GM18907 (cell line): ENCODE data around the gene TMEM43.
A peak's percentile ranks its signal among the peaks of the same experiment; 100 is the strongest.
"Not testable (repeated sequence)": the region's sequence is repeated elsewhere in the genome, so short reads cannot be mapped to it uniquely, and the experiment has no call there.

Source experiments
- ATAC-seq: cut with Tn5 transposase; IDR thresholded peaks from one replicate; pipeline ENCODE4 v1.9.1; 2021; ENCODE audit warnings: mild to moderate bottlenecking, moderate library complexity; ENCODE audit not compliant: unreplicated experiment

TMEM43 gene, protein sequence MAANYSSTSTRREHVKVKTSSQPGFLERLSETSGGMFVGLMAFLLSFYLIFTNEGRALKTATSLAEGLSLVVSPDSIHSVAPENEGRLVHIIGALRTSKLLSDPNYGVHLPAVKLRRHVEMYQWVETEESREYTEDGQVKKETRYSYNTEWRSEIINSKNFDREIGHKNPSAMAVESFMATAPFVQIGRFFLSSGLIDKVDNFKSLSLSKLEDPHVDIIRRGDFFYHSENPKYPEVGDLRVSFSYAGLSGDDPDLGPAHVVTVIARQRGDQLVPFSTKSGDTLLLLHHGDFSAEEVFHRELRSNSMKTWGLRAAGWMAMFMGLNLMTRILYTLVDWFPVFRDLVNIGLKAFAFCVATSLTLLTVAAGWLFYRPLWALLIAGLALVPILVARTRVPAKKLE

DNA sequence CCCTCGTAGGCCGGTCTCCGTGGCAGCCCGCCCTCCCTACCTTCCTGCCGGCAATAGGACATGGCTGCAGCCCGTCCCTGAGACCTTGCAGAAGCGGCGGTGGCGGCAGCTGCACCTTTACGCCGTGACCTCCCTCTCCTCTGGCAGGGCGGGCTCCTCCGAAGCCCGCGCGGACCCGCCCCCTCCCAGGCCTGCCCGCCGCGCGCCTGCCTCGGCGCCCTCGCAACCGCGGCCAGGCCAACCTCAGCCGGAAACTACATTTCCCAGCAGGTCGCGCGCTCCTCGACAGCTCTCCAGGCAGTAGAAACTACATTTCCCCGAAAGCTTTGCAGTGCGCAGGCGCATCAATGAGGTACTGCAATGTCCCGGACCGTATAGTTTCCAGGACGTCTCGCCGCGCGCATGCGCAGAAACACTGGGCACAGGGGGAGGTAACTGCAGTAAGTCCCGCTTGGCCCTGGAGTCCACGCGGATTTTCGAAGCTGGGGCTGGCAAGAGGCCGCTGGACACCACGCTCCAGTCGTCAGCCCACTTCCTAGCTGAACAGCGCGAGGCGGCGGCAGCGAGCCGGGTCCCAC, at the start of gene TMEM43, which contains the start of gene CHCHD4:
TSS of gene TMEM43 (plus strand) at position 438 of the 578 bp plus-strand sequence. CDS start 142 bp downstream, outside the sequence.
TSS of gene CHCHD4 (minus strand) at position 256 of the 578 bp plus-strand sequence. CDS start at position 62, 194 bp downstream.
- peak; percentile 92 for ATAC-seq

DNA sequence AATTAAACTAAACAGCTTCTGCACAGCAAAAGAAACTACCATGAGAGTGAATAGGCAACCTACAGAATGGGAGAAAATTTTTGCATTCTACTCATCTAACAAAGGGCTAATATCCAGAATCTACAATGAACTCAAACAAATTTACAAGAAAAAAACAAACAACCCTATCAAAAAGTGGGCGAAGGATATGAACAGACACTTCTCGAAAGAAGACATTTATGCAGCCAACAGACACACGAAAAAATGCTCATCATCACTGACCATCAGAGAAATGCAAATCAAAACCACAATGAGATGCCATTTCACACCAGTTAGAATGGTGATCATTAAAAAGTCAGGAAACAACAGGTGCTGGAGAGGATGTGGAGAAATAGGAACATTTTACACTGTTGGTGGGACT, 49.6 kb upstream of the TMEM43 start:
- not testable (repeated sequence) for ATAC-seq

DNA sequence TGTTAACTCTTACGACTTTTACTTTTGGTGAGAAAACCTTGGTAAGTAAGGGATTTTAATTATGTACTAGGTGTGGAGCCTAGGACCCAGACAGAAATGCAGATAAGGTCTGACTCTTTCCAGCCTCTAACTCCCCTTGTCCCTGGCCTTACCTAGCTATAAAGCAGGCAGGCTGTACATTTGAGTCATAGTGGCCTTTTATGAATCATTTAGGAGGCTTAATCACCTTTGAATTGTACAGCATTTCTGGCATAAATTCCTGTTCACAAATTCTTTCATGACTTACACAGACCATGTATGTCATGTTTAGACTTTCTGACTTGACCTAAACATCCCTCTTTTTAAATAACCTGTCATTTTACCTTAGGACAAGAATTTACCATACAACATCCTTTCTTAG, 47.5 kb upstream of the TMEM43 start:
- no peak for ATAC-seq

DNA sequence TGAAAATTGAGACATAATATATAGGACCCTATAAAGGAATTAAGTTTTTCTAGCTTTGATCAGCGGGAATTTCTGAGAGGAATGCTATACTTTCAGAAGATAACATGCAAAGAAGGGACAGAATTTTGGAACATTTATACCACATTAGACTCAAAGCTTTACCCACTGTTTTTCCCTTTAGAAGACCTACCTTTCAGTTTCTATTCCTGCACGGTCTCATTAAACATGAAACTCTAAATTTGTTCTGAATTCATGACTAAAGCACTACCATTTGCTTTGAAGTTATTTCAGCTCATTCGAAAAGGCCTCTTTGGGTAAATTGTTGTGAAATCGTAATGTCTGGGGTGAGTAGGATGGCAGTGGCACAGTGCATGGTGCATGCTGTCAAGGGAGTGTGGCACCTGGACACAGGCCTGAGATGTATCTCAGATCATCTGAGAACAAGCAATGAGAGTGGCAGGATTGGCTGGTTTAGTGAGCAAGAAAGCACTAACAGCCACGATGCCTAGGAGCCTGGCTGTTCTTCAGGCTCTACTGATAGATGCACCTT, 42.7 kb upstream of the TMEM43 start:
- ATAC-seq, result no peak

DNA sequence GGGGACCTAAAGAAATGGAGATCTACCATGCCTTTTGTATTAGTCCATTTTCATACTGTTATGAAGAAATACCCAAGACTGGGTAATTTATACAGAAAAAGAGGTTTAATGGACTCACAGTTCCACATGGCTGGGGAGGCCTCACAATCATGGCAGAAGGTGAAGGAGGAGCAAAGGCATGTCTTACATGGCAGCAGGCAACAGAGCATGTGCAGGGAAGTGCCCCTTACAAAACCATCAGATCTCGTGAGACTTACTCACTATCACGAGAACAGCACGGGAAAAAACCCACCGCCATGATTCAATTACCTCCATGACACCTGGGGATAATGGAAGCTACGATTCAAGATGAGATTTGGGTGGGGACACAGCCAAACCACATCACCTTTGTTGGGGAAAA, 37.4 kb upstream of the TMEM43 start:
- not testable (repeated sequence) for ATAC-seq

DNA sequence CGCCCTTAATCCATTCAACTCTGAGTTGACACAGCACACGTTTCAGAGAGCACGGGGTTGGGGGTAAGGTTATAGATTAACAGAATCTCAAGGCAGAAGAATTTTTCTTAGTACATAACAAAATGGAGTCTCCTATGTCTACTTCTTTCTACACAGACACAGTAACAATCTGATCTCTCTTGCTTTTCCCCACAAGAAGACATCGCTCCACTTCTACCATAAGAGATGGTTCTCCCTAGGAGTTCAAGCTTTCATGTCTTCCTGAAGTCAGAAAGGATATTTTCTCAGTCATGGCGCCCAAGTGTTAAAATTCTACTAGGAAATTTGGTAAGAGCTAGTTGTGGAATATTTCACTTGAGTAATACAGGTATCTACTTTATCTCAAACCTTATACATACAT, 32.9 kb upstream of the TMEM43 start:
- not testable (repeated sequence) for ATAC-seq

DNA sequence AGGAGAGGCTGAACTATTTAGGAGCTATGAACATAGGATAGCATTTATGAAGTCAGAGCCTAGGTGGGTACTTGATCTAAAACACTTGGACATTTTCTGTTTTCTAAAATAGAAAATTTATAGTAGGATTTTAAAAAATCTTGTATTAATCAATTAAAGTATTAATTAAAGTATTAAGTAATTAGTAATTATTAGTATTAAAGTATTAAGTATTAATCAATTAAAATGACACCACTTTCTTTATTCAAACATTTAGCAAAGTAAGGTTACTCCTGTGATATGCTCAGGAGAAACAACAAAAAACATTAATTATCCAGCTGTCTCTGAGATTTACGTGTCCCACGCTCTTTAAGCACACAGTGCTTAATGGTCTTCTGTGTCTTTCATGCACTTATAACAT, 32.4 kb upstream of the TMEM43 start:
- ATAC-seq, result no peak

DNA sequence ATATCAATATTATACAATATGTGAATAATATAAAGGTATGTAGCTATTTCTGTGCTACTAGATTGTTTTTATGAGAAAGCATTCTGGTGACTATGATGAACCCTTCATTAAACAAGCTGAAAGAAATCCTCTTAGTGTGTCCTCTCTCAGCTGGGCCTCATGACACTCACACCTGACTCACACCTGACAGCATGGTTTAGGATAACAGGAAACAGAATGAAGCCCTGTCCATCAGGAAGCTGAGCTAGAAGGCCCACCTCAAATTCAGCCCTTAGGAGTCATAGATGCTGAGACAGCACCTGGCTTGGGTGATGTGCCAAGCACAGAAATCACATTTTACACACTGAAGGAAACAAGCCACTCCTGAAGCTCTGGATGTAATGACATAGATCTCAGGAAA, 31.0 kb upstream of the TMEM43 start:
- no peak for ATAC-seq

DNA sequence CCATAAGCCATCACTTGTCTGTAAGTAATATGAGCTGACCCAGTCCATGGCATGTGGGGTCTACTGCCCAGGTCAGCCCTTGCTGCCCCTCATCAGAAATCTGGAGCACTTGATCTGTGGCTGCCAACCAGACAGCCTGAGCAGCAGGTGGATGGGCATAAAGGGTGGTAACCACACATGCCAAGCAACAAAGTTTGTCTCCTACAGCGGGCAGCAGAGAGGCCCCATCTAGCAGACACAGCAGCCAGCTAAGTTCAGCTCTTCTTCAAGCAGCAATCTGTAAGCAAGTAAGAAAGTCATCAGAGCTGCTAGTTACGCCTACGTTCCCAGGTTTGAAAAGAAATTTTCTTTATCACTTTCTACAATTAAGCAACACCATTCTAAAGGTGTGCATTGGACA, 28.1 kb upstream of the TMEM43 start:
- ATAC-seq, result no peak

DNA sequence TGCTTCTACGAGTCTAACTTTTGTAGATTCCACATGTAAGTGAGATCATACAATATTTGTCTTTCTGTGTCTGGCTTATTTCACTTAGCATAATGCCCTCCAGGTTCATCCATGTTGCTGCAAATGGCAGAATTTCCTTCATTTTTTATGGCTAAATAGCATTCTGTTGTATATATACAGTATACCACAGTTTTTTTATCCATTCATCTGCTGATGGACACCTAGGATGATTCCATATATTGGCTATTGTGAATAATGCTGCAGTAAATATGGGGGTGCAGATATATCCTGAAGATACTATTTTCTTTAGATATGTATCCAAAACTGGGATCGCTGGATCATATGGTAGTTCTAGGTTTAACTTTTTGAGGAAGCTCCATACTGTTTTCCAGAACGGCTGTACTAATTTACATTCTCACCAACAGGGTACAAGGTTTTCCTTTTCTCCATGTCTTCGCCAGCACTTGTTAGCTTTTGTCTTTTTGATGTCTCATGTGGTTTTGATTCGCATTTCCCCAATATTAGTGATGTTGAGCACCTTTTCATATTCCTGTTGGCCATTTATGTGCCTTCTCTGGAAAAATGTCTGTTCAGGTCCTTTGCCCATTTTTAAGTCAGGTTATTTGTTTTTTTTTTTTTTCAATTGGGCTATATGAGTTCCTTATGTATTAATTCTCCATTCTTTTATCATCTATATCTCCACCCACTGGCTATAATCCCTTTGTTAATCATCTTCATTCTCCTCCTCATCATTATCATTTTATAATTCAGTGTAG, 27.0 kb upstream of the TMEM43 start:
- ATAC-seq, result no peak

DNA sequence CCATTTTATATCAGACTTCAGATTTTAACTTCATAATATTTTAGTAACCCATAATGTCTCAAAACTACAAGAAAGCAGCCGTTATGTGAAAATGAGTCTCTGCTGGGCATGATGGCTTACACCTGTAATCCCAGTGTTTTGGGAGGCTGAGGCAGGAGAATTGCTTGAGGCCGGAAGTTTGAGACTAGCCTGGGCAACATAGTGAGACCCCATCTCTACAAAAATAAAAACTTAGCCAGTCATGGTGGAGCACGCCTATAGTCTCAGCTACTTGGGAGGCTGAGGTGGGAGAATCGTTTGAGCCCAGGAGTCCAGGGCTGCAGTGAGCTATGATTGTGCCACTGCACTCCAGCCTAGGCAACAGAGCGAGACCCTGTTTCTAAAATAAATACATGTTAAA, 15.0 kb upstream of the TMEM43 start:
- ATAC-seq, result not testable (repeated sequence)

DNA sequence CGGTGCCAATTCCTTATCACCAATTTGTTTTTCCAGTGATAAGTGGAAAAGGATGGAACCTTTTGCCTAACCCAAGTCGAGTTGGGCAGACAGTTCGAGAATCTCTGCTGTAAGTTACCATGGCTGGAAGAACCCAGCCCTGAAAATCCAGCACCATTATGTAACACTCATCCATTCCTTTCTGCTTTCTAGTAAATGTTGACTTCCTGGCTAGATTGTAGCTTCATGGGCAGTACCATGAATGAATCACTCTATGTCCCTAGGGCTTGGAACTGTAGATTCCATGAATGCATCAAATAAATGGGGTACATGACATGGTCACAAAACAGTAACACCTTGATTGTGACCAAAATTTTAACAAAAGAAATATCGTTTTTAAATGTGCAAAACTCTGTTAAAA, 14.2 kb upstream of the TMEM43 start:
- ATAC-seq, result no peak

DNA sequence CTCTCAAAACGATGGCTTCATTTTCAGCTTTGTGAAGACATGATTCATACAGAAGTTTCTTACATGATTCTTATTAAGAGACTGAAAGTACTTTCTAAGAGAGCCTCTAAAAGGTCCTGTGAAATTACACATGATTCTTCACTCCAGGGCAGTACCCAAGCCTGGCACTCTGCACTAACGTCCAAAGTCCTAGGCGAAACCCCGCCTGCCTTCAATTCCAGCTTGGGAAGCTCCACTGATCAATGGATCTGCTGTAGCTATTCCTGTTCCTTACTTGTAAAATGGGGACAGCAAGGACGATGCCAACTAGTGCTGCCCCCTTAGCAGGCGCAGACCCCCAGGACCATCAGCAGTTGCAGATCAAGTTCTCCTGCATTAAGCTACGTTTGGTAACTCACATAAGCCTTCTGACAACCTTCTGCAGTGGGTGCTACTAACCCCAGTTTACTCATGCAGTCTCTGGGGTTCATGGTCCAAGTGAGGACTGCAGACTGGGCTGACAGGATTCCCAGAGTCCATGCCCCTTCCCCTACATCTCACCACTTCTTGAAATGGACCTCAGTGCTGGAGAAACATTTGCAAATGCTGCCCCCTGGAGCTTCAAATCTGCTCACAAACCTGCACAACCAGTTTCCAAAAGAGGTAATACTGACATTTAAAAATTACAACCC, 10.8 kb upstream of the TMEM43 start:
- ATAC-seq, result no peak

DNA sequence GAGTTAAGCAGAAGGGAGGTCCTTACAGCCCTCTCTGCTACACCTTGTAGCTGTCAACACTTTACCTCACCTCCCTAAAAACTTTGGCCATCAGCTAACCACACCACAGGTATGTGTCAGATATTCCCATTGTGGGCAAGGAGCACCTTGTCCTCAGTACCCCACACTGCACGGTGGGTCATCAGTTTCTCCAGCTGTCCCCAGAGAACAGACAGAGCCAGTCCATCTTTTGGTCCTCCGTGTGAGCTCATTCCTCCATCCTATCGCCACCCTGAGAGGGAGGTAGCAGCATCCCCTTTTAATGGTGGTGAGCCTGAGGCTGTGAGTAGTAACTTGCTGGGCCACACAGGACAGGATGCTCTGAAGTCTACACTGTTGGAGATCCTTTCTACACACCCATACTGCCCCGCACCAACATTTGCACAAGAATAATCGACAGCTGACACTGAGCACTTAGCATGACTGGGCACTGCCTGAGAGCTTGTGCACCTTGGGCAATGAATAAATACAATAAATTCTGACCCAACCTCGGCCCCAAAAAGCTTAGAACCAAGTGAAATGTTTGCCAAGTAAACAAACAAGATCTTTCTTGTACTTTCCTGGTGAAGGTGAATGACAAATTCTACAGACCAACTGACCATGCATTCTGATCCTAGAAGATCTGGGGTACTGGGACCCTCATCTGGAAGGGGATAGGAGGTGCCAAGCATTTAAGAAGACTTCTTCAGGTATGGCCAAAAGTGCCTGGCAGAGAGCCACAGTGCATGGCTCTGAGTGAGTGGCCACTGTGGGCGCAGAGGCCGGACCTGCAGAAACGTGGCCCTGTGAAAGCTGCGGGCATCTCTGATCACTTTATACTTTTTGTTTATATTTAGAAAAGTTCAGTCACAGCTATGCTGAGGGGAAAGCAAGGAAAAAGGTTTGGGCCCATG, 7.1 kb upstream of the TMEM43 start:
- ATAC-seq, result no peak

DNA sequence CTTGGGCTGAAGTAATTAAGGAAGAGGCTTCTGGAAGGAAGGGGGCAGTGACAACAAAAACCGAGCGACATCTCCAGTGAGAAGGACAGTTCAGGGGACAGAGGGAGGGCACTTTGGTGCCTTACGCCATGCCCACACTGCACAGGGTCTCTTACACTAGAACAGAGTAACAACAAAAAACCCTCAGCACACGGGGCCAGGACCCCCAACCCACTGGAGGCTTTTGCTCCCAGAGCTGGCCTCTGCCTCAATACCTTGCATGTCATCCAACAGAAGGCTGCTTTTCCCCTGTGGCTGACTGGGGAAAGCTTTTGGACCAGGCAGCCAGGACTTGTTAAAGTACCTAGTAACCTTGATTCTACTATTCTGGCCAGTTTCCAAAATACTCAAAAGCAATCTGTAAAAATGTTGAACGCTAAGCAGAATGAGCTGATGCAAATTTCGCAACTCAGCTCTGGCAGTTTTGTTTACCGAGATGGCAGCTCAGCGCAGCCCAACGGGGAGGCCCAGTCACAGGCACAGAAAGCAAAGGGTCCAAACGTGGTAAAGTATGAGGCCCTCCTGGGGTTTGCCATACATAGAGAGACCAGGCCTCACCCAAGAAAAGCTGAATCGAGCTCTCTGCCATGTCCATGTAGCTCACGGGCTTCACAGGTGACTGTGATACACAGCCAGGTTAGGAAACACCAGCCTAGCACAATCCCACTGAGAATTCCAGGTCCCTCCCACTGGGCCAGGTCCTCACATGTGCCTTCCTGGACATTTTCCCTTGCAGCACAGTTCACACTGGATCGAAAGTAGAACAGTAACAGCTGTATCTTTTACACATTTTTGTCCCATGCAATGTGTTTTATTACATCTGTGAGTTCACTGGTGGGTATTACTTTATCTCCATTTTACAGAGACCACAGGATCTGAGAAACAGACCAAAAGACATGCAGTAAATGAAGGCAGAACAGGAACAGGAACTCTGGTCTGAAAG, 6.2 kb upstream of the TMEM43 start:
- no peak for ATAC-seq

DNA sequence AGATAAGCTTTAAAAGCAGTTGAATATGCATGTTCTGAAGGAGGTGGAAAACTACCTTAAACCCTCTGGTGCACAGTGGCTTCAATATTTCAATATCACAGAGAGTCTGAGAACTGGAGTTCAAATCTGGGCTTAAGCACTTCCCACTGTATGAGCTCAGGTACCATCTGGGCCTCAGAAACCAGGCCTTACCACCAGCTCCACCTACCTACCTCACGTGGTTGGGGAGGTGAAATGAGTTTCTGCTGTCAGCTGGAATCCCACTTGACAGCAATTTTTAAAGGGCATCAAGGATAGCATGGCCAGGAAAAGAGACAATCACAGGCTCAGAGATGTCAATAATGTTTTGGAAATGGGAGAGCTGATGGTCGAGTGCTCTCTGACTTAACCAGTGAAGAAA, 5.2 kb upstream of the TMEM43 start:
- ATAC-seq, result no peak

DNA sequence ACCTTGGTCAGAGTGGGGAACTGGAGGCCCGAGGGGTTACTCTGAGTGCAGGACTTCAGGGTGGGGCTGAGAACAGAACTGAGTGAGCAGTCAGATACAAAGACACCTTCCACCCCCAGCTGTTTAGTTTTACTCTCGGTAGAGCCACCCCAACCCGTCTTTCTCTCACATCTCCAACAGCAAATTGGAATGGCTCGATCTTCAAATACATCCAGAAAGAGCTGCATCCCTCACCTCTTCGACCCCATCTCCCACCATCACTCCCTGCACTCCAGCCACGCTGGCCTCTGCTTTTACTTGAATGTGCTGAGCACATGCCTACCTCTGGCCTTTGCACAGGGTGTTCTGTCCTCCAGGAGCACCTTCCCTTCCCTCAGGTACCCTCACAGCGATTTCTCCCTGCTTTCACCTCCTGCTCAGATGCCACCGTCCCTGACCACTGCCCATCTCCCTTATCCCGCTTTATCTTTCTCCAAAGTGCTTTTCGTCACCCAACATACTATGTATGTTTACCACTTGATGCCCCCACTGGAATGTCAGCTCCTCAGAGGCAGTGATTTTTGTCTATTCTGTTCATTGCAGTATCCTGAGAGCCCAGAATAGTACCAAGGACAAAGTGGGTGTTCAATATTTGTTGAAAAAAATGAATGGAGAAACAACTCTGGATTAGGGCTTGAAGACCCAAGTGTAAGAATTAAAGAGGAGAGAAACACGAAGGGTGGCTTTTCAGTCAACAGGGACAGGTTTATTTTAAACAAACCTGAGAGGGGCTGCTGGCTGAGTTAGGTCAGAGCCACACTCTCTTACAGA, 4.5 kb upstream of the TMEM43 start:
- ATAC-seq, result no peak
